Liver (tissue), 3 donors: Measurements from ENCODE around the gene SIAH2.

Source experiments
- RAD21 ChIP-seq, 2 donors: IDR thresholded peaks; 2 replicates each; pipeline ENCODE4 v1.6.1; 2016; ENCODE audit warnings: antibody characterized with exemption in 2 of 2, mild to moderate bottlenecking in 2 of 2
- SP1 ChIP-seq: IDR thresholded peaks from 2 replicates; pipeline ENCODE4 v1.6.1; 2018; ENCODE audit warnings: antibody characterized with exemption, mild to moderate bottlenecking
- TF ChIP-seq, protein P1 (sequence below): fragments of 150-350 bp; IDR thresholded peaks from 2 replicates; pipeline ENCODE4 v1.5.1; 2017; ENCODE audit warnings: improper control_type of control experiment, low read depth, low read length; ENCODE audit not compliant: missing input control
- donor health status: healthy.
- donor health status: healthy.

GRCh38 chr3:150720444-150720843 lies 42.5 kb downstream of the SIAH2 start:
- TF ChIP-seq RAD21 (IDR thresholded peaks at IDR 0.05) (no peak), SP1 (no peak)
- TF ChIP-seq, protein P1, sequence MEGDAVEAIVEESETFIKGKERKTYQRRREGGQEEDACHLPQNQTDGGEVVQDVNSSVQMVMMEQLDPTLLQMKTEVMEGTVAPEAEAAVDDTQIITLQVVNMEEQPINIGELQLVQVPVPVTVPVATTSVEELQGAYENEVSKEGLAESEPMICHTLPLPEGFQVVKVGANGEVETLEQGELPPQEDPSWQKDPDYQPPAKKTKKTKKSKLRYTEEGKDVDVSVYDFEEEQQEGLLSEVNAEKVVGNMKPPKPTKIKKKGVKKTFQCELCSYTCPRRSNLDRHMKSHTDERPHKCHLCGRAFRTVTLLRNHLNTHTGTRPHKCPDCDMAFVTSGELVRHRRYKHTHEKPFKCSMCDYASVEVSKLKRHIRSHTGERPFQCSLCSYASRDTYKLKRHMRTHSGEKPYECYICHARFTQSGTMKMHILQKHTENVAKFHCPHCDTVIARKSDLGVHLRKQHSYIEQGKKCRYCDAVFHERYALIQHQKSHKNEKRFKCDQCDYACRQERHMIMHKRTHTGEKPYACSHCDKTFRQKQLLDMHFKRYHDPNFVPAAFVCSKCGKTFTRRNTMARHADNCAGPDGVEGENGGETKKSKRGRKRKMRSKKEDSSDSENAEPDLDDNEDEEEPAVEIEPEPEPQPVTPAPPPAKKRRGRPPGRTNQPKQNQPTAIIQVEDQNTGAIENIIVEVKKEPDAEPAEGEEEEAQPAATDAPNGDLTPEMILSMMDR: no peak
